Glutamatergic neuron (in vitro differentiated cells): ENCODE data around the gene CXXC4. TPM values are rescaled to one million over a fixed set of nuclear protein-coding genes. Genes with fewer than 3 reads are reported as not detected.

ENCODE experiments used
- DNase-seq: peaks from one replicate; pipeline ENCODE4 v3.0.0; 2022
- H3K27ac Mint-ChIP-seq: one replicate; pipeline ENCODE4 v1.8.0; 2020; ENCODE audit warnings: mild to moderate bottlenecking, mixed read lengths, inconsistent platforms; ENCODE audit not compliant: unreplicated experiment
- H3K27me3 Mint-ChIP-seq: one replicate; pipeline ENCODE4 v1.8.0; 2020; ENCODE audit warnings: mild to moderate bottlenecking, moderate library complexity, mixed read lengths, inconsistent platforms; ENCODE audit not compliant: unreplicated experiment
- H3K36me3 Mint-ChIP-seq: one replicate; pipeline ENCODE4 v1.8.0; 2020; ENCODE audit warnings: mild to moderate bottlenecking, mixed read lengths, inconsistent platforms; ENCODE audit not compliant: unreplicated experiment
- H3K4me1 Mint-ChIP-seq: one replicate; pipeline ENCODE4 v1.8.0; 2020; ENCODE audit warnings: mild to moderate bottlenecking, low read depth, mixed read lengths, inconsistent platforms; ENCODE audit not compliant: unreplicated experiment
- H3K4me3 Mint-ChIP-seq: one replicate; pipeline ENCODE4 v1.8.0; 2020; ENCODE audit warnings: mild to moderate bottlenecking, mixed read lengths, inconsistent platforms; ENCODE audit not compliant: unreplicated experiment
- H3K9me3 Mint-ChIP-seq: one replicate; pipeline ENCODE4 v1.8.0; 2020; ENCODE audit warnings: mild to moderate bottlenecking, moderate library complexity, mixed read lengths, inconsistent platforms; ENCODE audit not compliant: unreplicated experiment
- total RNA-seq: library from RNA; stranded (reverse); fragmentation: NEBNext Ultra II Directional; extraction: Animal tissue kit (Norgen Biotek cat#: 25700); gene quantifications from one replicate; pipeline ENCODE4 v1.2.1, GENCODE V29; 2021; ENCODE audit not compliant: unreplicated experiment
- TF ChIP-seq, protein P1 (sequence below): fragments of 200-600 bp; sonication (generic); IDR thresholded peaks from one replicate; pipeline ENCODE4 v1.5.0; 2021; ENCODE audit not compliant: partially characterized antibody, unreplicated experiment

Gene CXXC4
- total RNA-seq, 1 donor from 2014 or later: 21.8 TPM

DNA sequence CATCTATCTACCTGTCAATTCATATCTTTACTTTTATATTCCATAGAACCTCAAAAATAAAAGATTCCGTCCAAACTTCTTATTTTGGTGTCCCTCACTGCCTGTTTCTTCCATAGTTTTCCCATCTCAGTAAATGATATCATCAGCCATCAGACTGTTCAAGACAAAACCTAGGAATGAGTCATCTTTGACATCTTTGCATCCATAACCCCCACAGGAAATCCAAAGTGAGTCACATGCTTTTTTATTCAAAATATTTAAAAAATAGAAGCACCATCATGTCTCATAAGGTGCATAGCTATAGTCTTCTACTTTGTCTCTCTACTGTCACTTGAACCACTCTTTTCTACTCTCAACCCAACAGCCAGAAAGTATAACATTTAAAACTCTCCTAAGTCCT lies 29.9 kb upstream of the CXXC4 start:
- H3K4me3 Mint-ChIP-seq: no peak overlapping the region
- H3K4me1 Mint-ChIP-seq: no peaks in the 10 kb centered on the region
- H3K36me3 Mint-ChIP-seq: no peaks in the 10 kb centered on the region
- H3K9me3 Mint-ChIP-seq: no peaks in the 10 kb centered on the region
- H3K27ac Mint-ChIP-seq: no peak overlapping the region
- TF ChIP-seq, protein P1, sequence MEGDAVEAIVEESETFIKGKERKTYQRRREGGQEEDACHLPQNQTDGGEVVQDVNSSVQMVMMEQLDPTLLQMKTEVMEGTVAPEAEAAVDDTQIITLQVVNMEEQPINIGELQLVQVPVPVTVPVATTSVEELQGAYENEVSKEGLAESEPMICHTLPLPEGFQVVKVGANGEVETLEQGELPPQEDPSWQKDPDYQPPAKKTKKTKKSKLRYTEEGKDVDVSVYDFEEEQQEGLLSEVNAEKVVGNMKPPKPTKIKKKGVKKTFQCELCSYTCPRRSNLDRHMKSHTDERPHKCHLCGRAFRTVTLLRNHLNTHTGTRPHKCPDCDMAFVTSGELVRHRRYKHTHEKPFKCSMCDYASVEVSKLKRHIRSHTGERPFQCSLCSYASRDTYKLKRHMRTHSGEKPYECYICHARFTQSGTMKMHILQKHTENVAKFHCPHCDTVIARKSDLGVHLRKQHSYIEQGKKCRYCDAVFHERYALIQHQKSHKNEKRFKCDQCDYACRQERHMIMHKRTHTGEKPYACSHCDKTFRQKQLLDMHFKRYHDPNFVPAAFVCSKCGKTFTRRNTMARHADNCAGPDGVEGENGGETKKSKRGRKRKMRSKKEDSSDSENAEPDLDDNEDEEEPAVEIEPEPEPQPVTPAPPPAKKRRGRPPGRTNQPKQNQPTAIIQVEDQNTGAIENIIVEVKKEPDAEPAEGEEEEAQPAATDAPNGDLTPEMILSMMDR: no peak
- DNase-seq: no peak
- no peaks in the 10 kb centered on the region for H3K27me3 Mint-ChIP-seq

DNA sequence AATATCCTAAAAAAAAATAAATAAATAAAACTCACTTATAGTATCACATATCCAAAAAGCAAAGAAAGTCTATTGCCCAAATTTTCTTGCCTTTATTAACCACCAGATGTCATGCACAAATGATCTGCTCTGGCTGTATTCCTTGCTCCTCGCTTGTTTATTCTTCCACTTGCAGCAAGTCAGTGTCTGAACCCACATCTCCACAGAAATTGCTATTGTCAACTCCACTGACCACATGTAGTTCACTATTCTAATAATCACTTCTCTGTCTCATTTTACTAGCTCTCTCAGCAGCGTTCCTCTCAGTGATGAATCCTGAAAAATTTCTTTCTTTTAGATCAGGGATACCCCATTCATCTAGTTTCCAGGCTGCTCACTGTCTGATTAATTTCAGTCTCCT lies 29.3 kb upstream of the CXXC4 start:
- no peak for DNase-seq
- no peaks in the 10 kb centered on the region for H3K9me3 Mint-ChIP-seq
- no peak overlapping the region for H3K27ac Mint-ChIP-seq
- TF ChIP-seq, protein P1: no peak
- no peak overlapping the region for H3K4me3 Mint-ChIP-seq
- H3K36me3 Mint-ChIP-seq: no peaks in the 10 kb centered on the region
- no peaks in the 10 kb centered on the region for H3K4me1 Mint-ChIP-seq
- no peaks in the 10 kb centered on the region for H3K27me3 Mint-ChIP-seq

DNA sequence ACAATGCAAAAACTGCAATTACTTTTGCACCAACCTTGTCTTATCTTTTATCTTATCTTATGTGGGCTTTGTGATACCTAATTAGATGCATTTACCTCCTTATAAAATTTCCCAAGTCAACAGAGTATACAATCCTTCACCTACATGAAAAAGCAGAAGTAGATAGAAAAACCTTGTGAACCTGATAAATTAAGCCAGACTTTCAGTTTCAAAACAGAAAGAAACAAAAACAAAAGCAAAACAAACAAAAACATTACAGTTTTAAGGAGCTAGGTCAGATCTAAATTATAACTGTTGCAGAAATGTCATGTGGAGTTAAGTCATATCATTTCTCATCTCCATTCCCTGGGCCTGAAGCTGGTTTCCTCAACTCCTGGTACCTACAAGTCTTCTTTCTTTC lies 24.9 kb upstream of the CXXC4 start:
- Mint-ChIP-seq H3K9me3 (peaks cover 4% of the 10 kb centered on the region), H3K27ac (no peak overlapping the region), H3K36me3 (no peaks in the 10 kb centered on the region), H3K4me1 (no peaks in the 10 kb centered on the region), H3K4me3 (no peak overlapping the region), H3K27me3 (no peaks in the 10 kb centered on the region)
- no peak for DNase-seq
- TF ChIP-seq, protein P1: no peak

DNA sequence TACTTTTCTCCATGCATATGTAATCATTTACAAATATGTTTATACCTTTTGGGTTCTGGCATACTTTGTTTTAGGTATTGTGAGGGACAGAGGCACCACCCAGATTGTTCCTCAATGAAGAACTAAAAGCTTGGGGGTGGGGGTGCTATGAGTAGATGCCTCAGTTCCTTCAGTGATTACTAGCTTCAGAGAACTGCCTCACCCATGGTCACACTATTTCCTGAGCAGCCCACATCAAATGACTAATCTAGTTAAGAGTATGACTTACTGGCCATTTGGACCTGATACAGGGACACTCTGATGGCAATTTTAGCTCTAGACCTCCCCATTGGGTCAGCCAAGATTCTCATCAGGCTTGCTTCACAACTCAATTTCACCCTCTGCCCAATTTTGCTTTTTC lies 22.2 kb upstream of the CXXC4 start:
- peaks cover 8% of the 10 kb centered on the region for H3K9me3 Mint-ChIP-seq
- TF ChIP-seq, protein P1: no peak
- H3K36me3 Mint-ChIP-seq: no peaks in the 10 kb centered on the region
- no peak overlapping the region for H3K27ac Mint-ChIP-seq
- DNase-seq: no peak
- no peak overlapping the region for H3K4me3 Mint-ChIP-seq
- H3K27me3 Mint-ChIP-seq: no peaks in the 10 kb centered on the region
- H3K4me1 Mint-ChIP-seq: peaks cover 4% of the 10 kb centered on the region

DNA sequence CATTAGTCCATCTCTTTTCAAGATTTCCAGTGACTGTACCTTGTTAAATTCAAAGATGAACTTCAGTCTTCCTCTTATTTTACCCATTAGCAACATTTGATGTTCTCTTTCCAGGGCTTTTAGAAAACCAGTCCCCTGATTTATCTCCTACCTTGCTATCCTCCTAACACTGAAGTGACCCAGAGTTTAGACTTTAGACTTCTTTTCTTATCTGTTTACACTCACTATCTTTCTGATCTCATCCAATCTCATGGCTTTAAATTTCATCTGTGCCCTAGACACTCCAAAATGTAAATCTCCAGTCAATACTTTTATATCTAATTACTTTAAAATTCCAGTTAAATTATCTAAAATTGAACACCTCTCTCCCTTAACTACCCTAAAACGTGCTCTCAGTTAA lies 13.5 kb upstream of the CXXC4 start:
- peaks cover 4% of the 10 kb centered on the region for H3K9me3 Mint-ChIP-seq

More for the DNA sequence above, 13.5 kb upstream of the CXXC4 start:
- Mint-ChIP-seq H3K4me1 (peaks cover 4% of the 10 kb centered on the region), H3K27me3 (no peaks in the 10 kb centered on the region), H3K27ac (no peak overlapping the region), H3K4me3 (no peak overlapping the region), H3K36me3 (no peaks in the 10 kb centered on the region)
- no peak for DNase-seq
- TF ChIP-seq, protein P1: no peak
